ENCODE data around the gene UBL7. TPM values are rescaled to one million over a fixed set of nuclear protein-coding genes. Genes with fewer than 3 reads are reported as not detected.

Gene UBL7
- total RNA-seq, 2 donors from 2014 or later = 25.7 to 47.2 TPM

- Histone ChIP-seq H3K27me3 (no peaks in the 10 kb centered on the region), H3K36me3 (replicated peaks in 1 of 2; ENCODE audit: insufficient read depth in 1 of 2, low read depth in 2 of 2) (peaks cover 0 to 18% of the 10 kb centered on the region in 2 donors), H3K27ac (no peak overlapping the region), H3K4me3 (no peak overlapping the region), H3K4me1 (no peaks in the 10 kb centered on the region), H3K9me3 (no peaks in the 10 kb centered on the region)
- TF ChIP-seq CTCF (IDR thresholded peaks at IDR 0.05) (no peak), POLR2A (IDR thresholded peaks at IDR 0.05) (no peak)
- intact Hi-C loops (cut with DNase I) = no loop called here
- DNase-seq (no peak), ATAC-seq (no peak)
- WGBS, 2 donors = 81 to 85% methylated on average over 12 to 16 of the region's 16 CpGs
Observed at GRCh38 chr15:74451861-74452835, 8.8 kb downstream of the UBL7 start.

- ATAC-seq (no peak), DNase-seq (no peak)
- no peaks in the 10 kb centered on the region for H3K9me3 ChIP-seq
- H3K27me3 ChIP-seq = no peaks in the 10 kb centered on the region
- 82 to 84% methylated on average over 2 of the region's 2 CpGs for WGBS, 2 donors
- TF ChIP-seq POLR2A (IDR thresholded peaks at IDR 0.05) (no peak), CTCF (IDR thresholded peaks at IDR 0.05) (no peak)
- H3K27ac ChIP-seq = no peak overlapping the region
- no peaks in the 10 kb centered on the region for H3K4me1 ChIP-seq
- H3K4me3 ChIP-seq = no peak overlapping the region
- peaks cover 0 to 18% of the 10 kb centered on the region in 2 donors for H3K36me3 ChIP-seq (replicated peaks in 1 of 2; ENCODE audit: insufficient read depth in 1 of 2, low read depth in 2 of 2)
- intact Hi-C loops (cut with DNase I) = no loop called here
Observed at GRCh38 chr15:74451322-74451721, 9.6 kb downstream of the UBL7 start.

GRCh38 chr15:74449643-74450205, 11.2 kb downstream of the UBL7 start:
- Histone ChIP-seq H3K36me3 (replicated peaks in 1 of 2; ENCODE audit: insufficient read depth in 1 of 2, low read depth in 2 of 2) (peaks cover 0 to 23% of the 10 kb centered on the region in 2 donors), H3K27me3 (no peaks in the 10 kb centered on the region), H3K9me3 (no peaks in the 10 kb centered on the region), H3K27ac (no peak overlapping the region), H3K4me3 (no peak overlapping the region), H3K4me1 (no peaks in the 10 kb centered on the region)
- no peak for TF ChIP-seq CTCF (IDR thresholded peaks at IDR 0.05)
- TF ChIP-seq POLR2A (IDR thresholded peaks at IDR 0.05) = no peak
- intact Hi-C loops (cut with DNase I) = loop anchor here (10.0 kb wide), 1 partner anchor 175 kb away; no protein-coding TSS in a partner anchor
- WGBS, 2 donors = 94% methylated on average over 11 to 12 of the region's 12 CpGs
- no peak for ATAC-seq
- DNase-seq = no peak

GRCh38 chr15:74449095-74449494, 11.9 kb downstream of the UBL7 start:
- Histone ChIP-seq H3K27me3 (no peaks in the 10 kb centered on the region), H3K27ac (no peak overlapping the region), H3K9me3 (no peaks in the 10 kb centered on the region), H3K4me1 (no peaks in the 10 kb centered on the region), H3K36me3 (replicated peaks in 1 of 2; ENCODE audit: insufficient read depth in 1 of 2, low read depth in 2 of 2) (peaks cover 0 to 23% of the 10 kb centered on the region in 2 donors), H3K4me3 (no peak overlapping the region)
- DNase-seq = no peak
- TF ChIP-seq POLR2A (IDR thresholded peaks at IDR 0.05) (no peak), CTCF (IDR thresholded peaks at IDR 0.05) (no peak)
- intact Hi-C loops (cut with DNase I) = loop anchor here (10.0 kb wide), 1 partner anchor 176 kb away; no protein-coding TSS in a partner anchor
- 78 to 90% methylated on average over 1 to 7 of the region's 7 CpGs for WGBS, 2 donors
- ATAC-seq = no peak
